Measurements from ENCODE around the gene PUS1. TPM values are rescaled to one million over a fixed set of nuclear protein-coding genes. Genes with fewer than 3 reads are reported as not detected.
"Not testable (repeated sequence)": the region's sequence is repeated elsewhere in the genome, so short reads cannot be mapped to it uniquely, and the experiment has no call there.

Gene PUS1
- total RNA-seq, 1 experiment from 2014 or later, result 117 TPM

DNA sequence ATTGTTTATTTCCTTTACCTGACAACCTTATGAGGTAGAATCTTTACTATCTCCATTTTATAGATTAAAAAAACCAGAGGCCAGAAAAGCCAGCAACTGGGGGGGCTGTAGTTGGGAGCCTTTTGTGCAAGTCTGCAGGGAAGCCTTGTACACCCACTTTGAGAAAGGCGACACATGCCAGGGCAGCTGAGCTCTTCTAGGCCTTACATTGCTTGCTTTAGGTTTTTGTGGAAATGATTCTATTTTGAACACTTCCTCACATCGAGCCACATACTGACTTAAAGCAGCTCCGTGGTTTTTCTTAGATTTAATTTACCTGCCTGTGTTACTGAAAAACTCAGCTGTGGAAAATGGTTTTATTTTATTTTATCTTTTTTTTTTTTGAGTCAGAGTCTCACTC lies 55.3 kb downstream of the PUS1 start:
- TF ChIP-seq CTCF (conservative IDR thresholded peaks at IDR 0.05), result no peak
- H3K56ac ChIP-seq (ENCODE audit: insufficient read length, low read depth, low read length), result no peak overlapping the region
- Mint-ChIP-seq H3K4me1 (peaks cover 27 to 30% of the 10 kb centered on the region in 2 experiments), H3K27me3 (ENCODE audit: low read depth) (no peaks in the 10 kb centered on the region), H3K9me3 (no peaks in the 10 kb centered on the region), H3K4me3 (no peak overlapping the region), H3K27ac (peak overlapping the region in 1 of 3 experiments; percentile 32; a peak in 1 of 7 replicates), H3K36me3 (ENCODE audit: insufficient read depth in 1 of 3, low read depth in 3 of 3) (peaks cover 30 to 88% (median 59%) of the 10 kb centered on the region in 3 experiments)
- H3T11ph ChIP-seq (ENCODE audit: low read length), result no peak overlapping the region
- no peak overlapping the region for H2BK5ac ChIP-seq (ENCODE audit: insufficient read length, low read length)
- H2BK12ac ChIP-seq (ENCODE audit: insufficient read length, low read depth, low read length), result no peak overlapping the region
- H3K9me3 ChIP-seq (ENCODE audit: control insufficient read depth, low read depth, low read length), result no peaks in the 10 kb centered on the region
- H3K27me3 ChIP-seq (ENCODE audit: insufficient read depth, low read length), result no peaks in the 10 kb centered on the region
- no peak overlapping the region for H3K23ac ChIP-seq (ENCODE audit: insufficient read length, low read depth, low read length)
- H3K23me2 ChIP-seq (ENCODE audit: insufficient read length, low read depth, low read length, poor library complexity, severe bottlenecking), result no peaks in the 10 kb centered on the region
- no peak overlapping the region for H3K27ac ChIP-seq (ENCODE audit: insufficient read length, low read depth, low read length)
- H2BK15ac ChIP-seq (ENCODE audit: low read depth, low read length), result no peak overlapping the region
- no peak overlapping the region for H4K8ac ChIP-seq (replicated peaks; ENCODE audit: insufficient read length, low read depth, low read length)
- no peak overlapping the region for H3K18ac ChIP-seq (ENCODE audit: insufficient read length, low read depth, low read length)
- no peak overlapping the region for H4K5ac ChIP-seq (ENCODE audit: insufficient read length, low read depth, low read length)
- no peak overlapping the region for H4K91ac ChIP-seq (ENCODE audit: insufficient read length, low read depth, low read length)
- H3K79me1 ChIP-seq (ENCODE audit: insufficient read depth, low read depth, low read length, poor library complexity, severe bottlenecking), result no peaks in the 10 kb centered on the region
- DNase-seq, result no peak
- no peak overlapping the region for H3K4me2 ChIP-seq (ENCODE audit: insufficient read depth, insufficient read length, low read length)
- H2AFZ ChIP-seq (ENCODE audit: low read length), result no peak overlapping the region
- H3K4me1 ChIP-seq (ENCODE audit: insufficient read depth, low read length), result no peaks in the 10 kb centered on the region
- WGBS (ENCODE audit: extremely low coverage, insufficient read length, low lambda C conversion rate), result no CpG with 5 or more reads among the region's 3 CpGs
- no peaks in the 10 kb centered on the region for H4K20me1 ChIP-seq (ENCODE audit: control insufficient read depth, insufficient read depth, insufficient read length)
- no peak overlapping the region for H3K9ac ChIP-seq (ENCODE audit: extremely low read depth, insufficient read length, low read length)
- H2AK5ac ChIP-seq (ENCODE audit: insufficient read length, low read length), result no peak overlapping the region
- no peak overlapping the region for H2BK20ac ChIP-seq (ENCODE audit: low read depth, low read length, poor library complexity, severe bottlenecking)
- no peak overlapping the region for H2BK120ac ChIP-seq (ENCODE audit: low read depth, low read length, poor library complexity, severe bottlenecking)
- H3K4ac ChIP-seq (ENCODE audit: low read depth, low read length), result no peak overlapping the region
- no peak overlapping the region for H3K14ac ChIP-seq (ENCODE audit: insufficient read depth, low read length)
- H3K79me2 ChIP-seq (ENCODE audit: insufficient read depth, low read length), result no peaks in the 10 kb centered on the region

GRCh38 chr12:131985510-131985875 lies 56.4 kb downstream of the PUS1 start:
- not testable (repeated sequence) for H3K23ac ChIP-seq (ENCODE audit: insufficient read length, low read depth, low read length); H2AFZ ChIP-seq (ENCODE audit: low read length); H2BK20ac ChIP-seq (ENCODE audit: low read depth, low read length, poor library complexity, severe bottlenecking); H2AK5ac ChIP-seq (ENCODE audit: insufficient read length, low read length); H3T11ph ChIP-seq (ENCODE audit: low read length); H3K9me3 ChIP-seq (ENCODE audit: control insufficient read depth, low read depth, low read length); H3K14ac ChIP-seq (ENCODE audit: insufficient read depth, low read length); H2BK5ac ChIP-seq (ENCODE audit: insufficient read length, low read length); H4K20me1 ChIP-seq (ENCODE audit: control insufficient read depth, insufficient read depth, insufficient read length); H3K27ac ChIP-seq (ENCODE audit: insufficient read length, low read depth, low read length); H3K27me3 ChIP-seq (ENCODE audit: insufficient read depth, low read length); H3K4ac ChIP-seq (ENCODE audit: low read depth, low read length); H2BK12ac ChIP-seq (ENCODE audit: insufficient read length, low read depth, low read length); H3K23me2 ChIP-seq (ENCODE audit: insufficient read length, low read depth, low read length, poor library complexity, severe bottlenecking); H3K79me2 ChIP-seq (ENCODE audit: insufficient read depth, low read length); H3K9ac ChIP-seq (ENCODE audit: extremely low read depth, insufficient read length, low read length); H3K4me1 ChIP-seq (ENCODE audit: insufficient read depth, low read length); H3K27me3 Mint-ChIP-seq (ENCODE audit: low read depth); H3K9me3 Mint-ChIP-seq; H2BK120ac ChIP-seq (ENCODE audit: low read depth, low read length, poor library complexity, severe bottlenecking); H3K79me1 ChIP-seq (ENCODE audit: insufficient read depth, low read depth, low read length, poor library complexity, severe bottlenecking); H3K56ac ChIP-seq (ENCODE audit: insufficient read length, low read depth, low read length); H3K4me3 Mint-ChIP-seq; H3K4me2 ChIP-seq (ENCODE audit: insufficient read depth, insufficient read length, low read length); H3K18ac ChIP-seq (ENCODE audit: insufficient read length, low read depth, low read length); H4K5ac ChIP-seq (ENCODE audit: insufficient read length, low read depth, low read length); H4K8ac ChIP-seq (replicated peaks; ENCODE audit: insufficient read length, low read depth, low read length); H2BK15ac ChIP-seq (ENCODE audit: low read depth, low read length); H4K91ac ChIP-seq (ENCODE audit: insufficient read length, low read depth, low read length); DNase-seq
- Mint-ChIP-seq H3K36me3 (ENCODE audit: insufficient read depth in 1 of 3, low read depth in 3 of 3) (peaks cover 30 to 78% (median 54%) of the 10 kb centered on the region in 3 experiments), H3K27ac (peak overlapping the region in 1 of 3 experiments; percentile 75; a peak in 1 of 7 replicates), H3K4me1 (peaks cover 39 to 41% of the 10 kb centered on the region in 2 experiments)
- no CpG with 5 or more reads among the region's 11 CpGs for WGBS (ENCODE audit: extremely low coverage, insufficient read length, low lambda C conversion rate)

Measured in H9 (cell line).